Measurements from ENCODE around the gene FBXO31.
"Not testable (repeated sequence)": the region's sequence is repeated elsewhere in the genome, so short reads cannot be mapped to it uniquely, and the experiment has no call there.

The FBXO31 gene

GRCh38 chr16:87339724-87340105 is 43.9 kb downstream of the FBXO31 start:
- not testable (repeated sequence) for DNase-seq

- DNase-seq, result no peak
Measured at GRCh38 chr16:87339086-87339723, 44.4 kb downstream of the FBXO31 start.

- DNase-seq, result no peak
Measured at GRCh38 chr16:87338155-87338765, 45.3 kb downstream of the FBXO31 start.

GRCh38 chr16:87337262-87337771 is 46.3 kb downstream of the FBXO31 start:
- no peak for DNase-seq

GRCh38 chr16:87336434-87337240 is 46.9 kb downstream of the FBXO31 start:
- DNase-seq, result no peak

- no peak for DNase-seq
Measured at GRCh38 chr16:87335625-87336433, 47.7 kb downstream of the FBXO31 start.

GRCh38 chr16:87334651-87335624 is 48.6 kb downstream of the FBXO31 start:
- no peak for DNase-seq

- no peak for DNase-seq
Measured at GRCh38 chr16:87333581-87334331, 49.8 kb downstream of the FBXO31 start.

- no peak for DNase-seq
Measured at GRCh38 chr16:87333101-87333500, 50.5 kb downstream of the FBXO31 start.

- peak; percentile 12 for DNase-seq
Measured at GRCh38 chr16:87332150-87332549, 51.4 kb downstream of the FBXO31 start.

- DNase-seq, result no peak
Measured at GRCh38 chr16:87331241-87331801, 52.3 kb downstream of the FBXO31 start.

GRCh38 chr16:87330646-87331045 is 52.9 kb downstream of the FBXO31 start:
- DNase-seq, result no peak

GRCh38 chr16:87330257-87330624 is 53.3 kb downstream of the FBXO31 start:
- DNase-seq, result no peak

- no peak for DNase-seq
Measured at GRCh38 chr16:87329436-87330256, 53.9 kb downstream of the FBXO31 start.

- DNase-seq, result no peak
Measured at GRCh38 chr16:87328846-87329245, 54.7 kb downstream of the FBXO31 start.

GRCh38 chr16:87327798-87328495 is 55.6 kb downstream of the FBXO31 start:
- no peak for DNase-seq

GRCh38 chr16:87326151-87326571 is 57.4 kb downstream of the FBXO31 start:
- DNase-seq, result no peak

- no peak for DNase-seq
Measured at GRCh38 chr16:87325423-87325858, 58.1 kb downstream of the FBXO31 start.

All from fibroblast of upper back skin (primary cell).